GM23338 (cell line): ENCODE measurements around the gene MAPK6. TPM values are rescaled to one million over a fixed set of nuclear protein-coding genes. Genes with fewer than 3 reads are reported as not detected.

Experiments used
- ATAC-seq: fragments of 200-7000 bp; cut with Tn5 transposase; 3 replicates; pipeline ENCODE4 v1.9.1; 2020
- DNase-seq: peaks from one replicate; pipeline ENCODE4 v3.0.0-alpha.2; 2015; ENCODE audit warnings: low spot score
- H2AFZ ChIP-seq: fragments of 200-600 bp; sonication (generic); 2 replicates; pipeline ENCODE4 v1.8.0; 2016; ENCODE audit warnings: antibody characterized with exemption, mild to moderate bottlenecking, moderate library complexity
- H3F3A ChIP-seq: fragments of 200-600 bp; sonication (generic); replicated peaks from 2 replicates; pipeline ENCODE4 v1.8.0; 2017; ENCODE audit warnings: antibody characterized with exemption, mixed run types, low read depth
- H3K27ac ChIP-seq: fragments of 200-600 bp; sonication (generic); 2 replicates; pipeline ENCODE4 v1.6.1; 2016; ENCODE audit warnings: low read depth
- H3K27me3 ChIP-seq: fragments of 200-600 bp; sonication (generic); 2 replicates; pipeline ENCODE4 v1.8.0; 2016; ENCODE audit warnings: mild to moderate bottlenecking, mixed run types, moderate library complexity; ENCODE audit not compliant: insufficient read depth
- H3K36me3 ChIP-seq: fragments of 200-600 bp; sonication (generic); 2 replicates; pipeline ENCODE4 v1.8.0; 2016; ENCODE audit warnings: mild to moderate bottlenecking; ENCODE audit not compliant: insufficient read depth
- H3K4me1 ChIP-seq: fragments of 200-600 bp; sonication (generic); 2 replicates; pipeline ENCODE4 v1.8.0; 2016; ENCODE audit warnings: mild to moderate bottlenecking, moderate library complexity; ENCODE audit not compliant: insufficient read depth
- H3K4me2 ChIP-seq: fragments of 200-600 bp; sonication (generic); 2 replicates; pipeline ENCODE4 v1.7.1; 2017; ENCODE audit warnings: mixed run types
- H3K4me3 ChIP-seq: fragments of 200-600 bp; sonication (generic); 2 replicates; pipeline ENCODE4 v1.6.1; 2016; ENCODE audit warnings: mixed run types
- H3K79me2 ChIP-seq: fragments of 200-600 bp; sonication (generic); replicated peaks from 2 replicates; pipeline ENCODE4 v1.8.0; 2017; ENCODE audit warnings: mild to moderate bottlenecking; ENCODE audit not compliant: insufficient read depth
- H3K9me2 ChIP-seq: fragments of 200-600 bp; sonication (generic); 2 replicates; pipeline ENCODE4 v1.8.0; 2017; ENCODE audit not compliant: insufficient read depth
- H4K20me1 ChIP-seq: fragments of 200-600 bp; sonication (generic); replicated peaks from 2 replicates; pipeline ENCODE4 v1.8.0; 2017; ENCODE audit warnings: mild to moderate bottlenecking; ENCODE audit not compliant: insufficient read depth
- H3K27ac Mint-ChIP-seq: 2 replicates; pipeline ENCODE4 v1.8.0; 2020; ENCODE audit warnings: inconsistent platforms, mild to moderate bottlenecking, moderate library complexity, mixed read lengths
- H3K27me3 Mint-ChIP-seq: 3 replicates; pipeline ENCODE4 v1.8.0; 2022; ENCODE audit warnings: low read depth, mild to moderate bottlenecking, moderate library complexity, mixed read lengths, inconsistent platforms; ENCODE audit not compliant: insufficient read depth, poor library complexity
- H3K36me3 Mint-ChIP-seq: 3 replicates; pipeline ENCODE4 v1.8.0; 2021; ENCODE audit warnings: low read depth, mild to moderate bottlenecking, inconsistent platforms, moderate library complexity, mixed read lengths
- H3K4me1 Mint-ChIP-seq: 3 replicates; pipeline ENCODE4 v1.8.0; 2020; ENCODE audit warnings: mild to moderate bottlenecking, inconsistent platforms, mixed read lengths
- H3K4me3 Mint-ChIP-seq: 3 replicates; pipeline ENCODE4 v1.8.0; 2021; ENCODE audit warnings: moderate library complexity, mild to moderate bottlenecking, inconsistent platforms, mixed read lengths
- H3K9me3 Mint-ChIP-seq: 3 replicates; pipeline ENCODE4 v1.8.0; 2020; ENCODE audit warnings: moderate library complexity, mild to moderate bottlenecking, inconsistent platforms, mixed read lengths
- EZH2 ChIP-seq: fragments of 200-600 bp; sonication (generic); IDR thresholded peaks from one replicate; pipeline ENCODE4 v1.8.0; 2017; ENCODE audit warnings: antibody characterized with exemption, mild to moderate bottlenecking, low read depth; ENCODE audit not compliant: unreplicated experiment
- REST ChIP-seq: IDR thresholded peaks from one replicate; pipeline ENCODE4 v1.6.1; 2018; ENCODE audit warnings: antibody characterized with exemption; ENCODE audit not compliant: unreplicated experiment
- STAT1 ChIP-seq: IDR thresholded peaks from one replicate; pipeline ENCODE4 v1.6.1; 2016; ENCODE audit warnings: antibody characterized with exemption; ENCODE audit not compliant: unreplicated experiment
- ZNF462 ChIP-seq: fragments of 250-450 bp; sonication (Bioruptor Pico); IDR thresholded peaks from 2 replicates; pipeline ENCODE4 v1.5.0; 2020; ENCODE audit warnings: mild to moderate bottlenecking, moderate library complexity
- polyA plus RNA-seq: library from polyadenylated mRNA; unstranded; fragments of >200 nt; fragmentation: Nextera tagmentation; extraction: Ambion mirVana; gene quantifications from 2 replicates; pipeline ENCODE4 v1.2.1, GENCODE V29; 2016
- total RNA-seq: library from RNA; depleted of rRNA; stranded (reverse); fragments of >200 nt; shearing (Covaris generic); gene quantifications from 2 replicates; pipeline ENCODE4 v1.2.3, GENCODE V29; 2014

MAPK6 gene
- total and polyA plus RNA-seq, 2 experiments from 2014 or later = 40.9 to 92.3 TPM

GRCh38 chr15:52012210-52012609 is 6.8 kb upstream of the MAPK6 start (continued):
- TF ChIP-seq ZNF462 (CRISPR knock-in tag) = no peak
- TF ChIP-seq EZH2 = no peak
- TF ChIP-seq STAT1 = no peak

- no peak overlapping the region for H3K27ac Mint-ChIP-seq
- no peaks in the 10 kb centered on the region for H3K36me3 ChIP-seq
- no peak overlapping the region for H3K4me2 ChIP-seq
- peaks cover 16% of the 10 kb centered on the region for H3K27me3 Mint-ChIP-seq
- no peaks in the 10 kb centered on the region for H3K79me2 ChIP-seq
- DNase-seq = no peak
- no peaks in the 10 kb centered on the region; the same call in 1 of the 2 replicates for H3K9me2 ChIP-seq
- 0 out of 3 replicates have a peak, but pooled peaks cover 1% of the 10 kb centered on the region for H3K9me3 Mint-ChIP-seq
- no peaks in the 10 kb centered on the region for H3F3A ChIP-seq
- H3K4me1 ChIP-seq = no peaks in the 10 kb centered on the region
- no peaks in the 10 kb centered on the region for H4K20me1 ChIP-seq
- no peak for ATAC-seq
- H3K4me3 Mint-ChIP-seq = no peak overlapping the region
- H3K4me1 Mint-ChIP-seq = peaks cover 9% of the 10 kb centered on the region; the same call in 2 of the 3 replicates
- no peak overlapping the region for H2AFZ ChIP-seq
- H3K36me3 Mint-ChIP-seq = no peaks in the 10 kb centered on the region
- H3K4me3 ChIP-seq = no peak overlapping the region
- no peaks in the 10 kb centered on the region for H3K27me3 ChIP-seq
- H3K27ac ChIP-seq = no peak overlapping the region
- TF ChIP-seq REST = no peak
- no peak for TF ChIP-seq EZH2
- no peak for TF ChIP-seq STAT1
- TF ChIP-seq ZNF462 (CRISPR knock-in tag) = no peak
Observed at GRCh38 chr15:52013151-52013791, 5.7 kb upstream of the MAPK6 start.
